ENCODE measurements around the gene ECI1. TPM values are rescaled to one million over a fixed set of nuclear protein-coding genes. Genes with fewer than 3 reads are reported as not detected.
"Not testable (repeated sequence)": the region's sequence is repeated elsewhere in the genome, so short reads cannot be mapped to it uniquely, and the experiment has no call there.

The ECI1 gene
- total RNA-seq, 1 experiment from 2014 or later = 83.9 TPM

- DNase-seq = peak; percentile 40
- H3K9me3 ChIP-seq = no peaks in the 10 kb centered on the region
- H3K27me3 ChIP-seq = no peaks in the 10 kb centered on the region
- H3K36me3 ChIP-seq = peaks cover 62% of the 10 kb centered on the region
- no peak within 1 kb of the TSS for H3K4me3 ChIP-seq
These were observed 40.7 kb downstream of the ECI1 start, which contains the start of gene BRICD5 for GRCh38 chr16:2210386-2211365. TSS of gene BRICD5 (minus strand) at chr16:2210863. CDS start at chr16:2210833, 30 bp downstream.

- H3K36me3 ChIP-seq = peaks cover 62% of the 10 kb centered on the region
- H3K4me3 ChIP-seq = no peak overlapping the region
- DNase-seq = no peak
These were observed 41.4 kb downstream of the ECI1 start for GRCh38 chr16:2210009-2210332.

GRCh38 chr16:2209258-2210008 is 42.0 kb downstream of the ECI1 start:
- Histone ChIP-seq H3K27me3 (no peaks in the 10 kb centered on the region), H3K9me3 (no peaks in the 10 kb centered on the region), H3K4me3 (no peak overlapping the region), H3K36me3 (peaks cover 62% of the 10 kb centered on the region)
- no peak for DNase-seq

More at GRCh38 chr16:2210009-2210332, 41.4 kb downstream of the ECI1 start:
- Histone ChIP-seq H3K9me3 (no peaks in the 10 kb centered on the region), H3K27me3 (no peaks in the 10 kb centered on the region)

- no peaks in the 10 kb centered on the region for H3K9me3 ChIP-seq
- no peak overlapping the region for H3K4me3 ChIP-seq
- no peak for DNase-seq
- H3K36me3 ChIP-seq = peaks cover 62% of the 10 kb centered on the region
- no peaks in the 10 kb centered on the region for H3K27me3 ChIP-seq
These were observed 42.6 kb downstream of the ECI1 start for GRCh38 chr16:2208772-2209171.

- Histone ChIP-seq H3K27me3 (no peaks in the 10 kb centered on the region), H3K4me3 (no peak overlapping the region), H3K36me3 (peaks cover 58% of the 10 kb centered on the region), H3K9me3 (no peaks in the 10 kb centered on the region)
- DNase-seq = no peak
These were observed 43.1 kb downstream of the ECI1 start for GRCh38 chr16:2208308-2208707.

GRCh38 chr16:2207872-2208271 is 43.5 kb downstream of the ECI1 start:
- DNase-seq = no peak
- Histone ChIP-seq H3K4me3 (no peak overlapping the region), H3K36me3 (peaks cover 53% of the 10 kb centered on the region), H3K9me3 (no peaks in the 10 kb centered on the region), H3K27me3 (no peaks in the 10 kb centered on the region)

- Histone ChIP-seq H3K36me3 (peaks cover 44% of the 10 kb centered on the region), H3K4me3 (no peak overlapping the region; the same call in 1 of the 2 replicates), H3K27me3 (no peaks in the 10 kb centered on the region), H3K9me3 (no peaks in the 10 kb centered on the region)
- no peak for DNase-seq
These were observed 44.5 kb downstream of the ECI1 start for GRCh38 chr16:2206780-2207433.

GRCh38 chr16:2206420-2206779 is 45.0 kb downstream of the ECI1 start:
- Histone ChIP-seq H3K9me3 (no peaks in the 10 kb centered on the region), H3K36me3 (peaks cover 39% of the 10 kb centered on the region), H3K4me3 (peak overlapping the region; percentile 97), H3K27me3 (no peaks in the 10 kb centered on the region)
- no peak for DNase-seq

GRCh38 chr16:2205967-2206313 is 45.4 kb downstream of the ECI1 start:
- Histone ChIP-seq H3K27me3 (no peaks in the 10 kb centered on the region), H3K36me3 (peaks cover 38% of the 10 kb centered on the region), H3K4me3 (peak overlapping the region; percentile 97), H3K9me3 (no peaks in the 10 kb centered on the region)
- peak; percentile 35 for DNase-seq

GRCh38 chr16:2205104-2205966 is 46.1 kb downstream of the ECI1 start, which contains the start of gene MLST8:
TSS of gene MLST8 (plus strand) at chr16:2205454. CDS start at chr16:2206086, 632 bp downstream.
- H3K36me3 ChIP-seq = peaks cover 36% of the 10 kb centered on the region
- H3K9me3 ChIP-seq = no peaks in the 10 kb centered on the region
- peak within 1 kb of the TSS; percentile 97 for H3K4me3 ChIP-seq
- peak; percentile 83 for DNase-seq
- H3K27me3 ChIP-seq = no peaks in the 10 kb centered on the region

- Histone ChIP-seq H3K4me3 (peak overlapping the region; percentile 97), H3K9me3 (no peaks in the 10 kb centered on the region), H3K36me3 (peaks cover 31% of the 10 kb centered on the region), H3K27me3 (no peaks in the 10 kb centered on the region)
- no peak for DNase-seq
These were observed 46.8 kb downstream of the ECI1 start for GRCh38 chr16:2204416-2205103.

- not testable (repeated sequence) for DNase-seq, H3K4me3 ChIP-seq, H3K27me3 ChIP-seq, H3K9me3 ChIP-seq
- peaks cover 19% of the 10 kb centered on the region for H3K36me3 ChIP-seq
These were observed 48.2 kb downstream of the ECI1 start for GRCh38 chr16:2203119-2203688.

GRCh38 chr16:2200313-2200712 is 51.1 kb downstream of the ECI1 start:
- H3K4me3 ChIP-seq = no peak overlapping the region
- H3K36me3 ChIP-seq = no peaks in the 10 kb centered on the region
- no peaks in the 10 kb centered on the region for H3K9me3 ChIP-seq
- H3K27me3 ChIP-seq = peaks cover 14% of the 10 kb centered on the region
- DNase-seq = no peak

GRCh38 chr16:2199621-2200139 is 51.7 kb downstream of the ECI1 start:
- Histone ChIP-seq H3K36me3 (no peaks in the 10 kb centered on the region), H3K9me3 (no peaks in the 10 kb centered on the region), H3K4me3 (no peak overlapping the region), H3K27me3 (peaks cover 14% of the 10 kb centered on the region)
- DNase-seq = no peak

- Histone ChIP-seq H3K27me3 (peaks cover 14% of the 10 kb centered on the region), H3K4me3 (no peak overlapping the region), H3K9me3 (no peaks in the 10 kb centered on the region), H3K36me3 (no peaks in the 10 kb centered on the region)
- DNase-seq = no peak
These were observed 52.3 kb downstream of the ECI1 start for GRCh38 chr16:2199095-2199494.

Data from MG63 (cell line).